Measurements from ENCODE around the gene KPNA2.

Gene KPNA2

GRCh38 chr17:68089881-68090280 lies 54.3 kb downstream of the KPNA2 start:
- no peak overlapping the region for H3K4me3 ChIP-seq (ENCODE audit: control insufficient read depth, low read depth, low read length)
- no peak for DNase-seq (ENCODE audit: low read depth)
- TF ChIP-seq, protein P1, sequence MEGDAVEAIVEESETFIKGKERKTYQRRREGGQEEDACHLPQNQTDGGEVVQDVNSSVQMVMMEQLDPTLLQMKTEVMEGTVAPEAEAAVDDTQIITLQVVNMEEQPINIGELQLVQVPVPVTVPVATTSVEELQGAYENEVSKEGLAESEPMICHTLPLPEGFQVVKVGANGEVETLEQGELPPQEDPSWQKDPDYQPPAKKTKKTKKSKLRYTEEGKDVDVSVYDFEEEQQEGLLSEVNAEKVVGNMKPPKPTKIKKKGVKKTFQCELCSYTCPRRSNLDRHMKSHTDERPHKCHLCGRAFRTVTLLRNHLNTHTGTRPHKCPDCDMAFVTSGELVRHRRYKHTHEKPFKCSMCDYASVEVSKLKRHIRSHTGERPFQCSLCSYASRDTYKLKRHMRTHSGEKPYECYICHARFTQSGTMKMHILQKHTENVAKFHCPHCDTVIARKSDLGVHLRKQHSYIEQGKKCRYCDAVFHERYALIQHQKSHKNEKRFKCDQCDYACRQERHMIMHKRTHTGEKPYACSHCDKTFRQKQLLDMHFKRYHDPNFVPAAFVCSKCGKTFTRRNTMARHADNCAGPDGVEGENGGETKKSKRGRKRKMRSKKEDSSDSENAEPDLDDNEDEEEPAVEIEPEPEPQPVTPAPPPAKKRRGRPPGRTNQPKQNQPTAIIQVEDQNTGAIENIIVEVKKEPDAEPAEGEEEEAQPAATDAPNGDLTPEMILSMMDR (IDR thresholded peaks at IDR 0.05; ENCODE audit: control insufficient read depth, insufficient read depth, low read depth, low read length, missing control alignments): no peak

DNA sequence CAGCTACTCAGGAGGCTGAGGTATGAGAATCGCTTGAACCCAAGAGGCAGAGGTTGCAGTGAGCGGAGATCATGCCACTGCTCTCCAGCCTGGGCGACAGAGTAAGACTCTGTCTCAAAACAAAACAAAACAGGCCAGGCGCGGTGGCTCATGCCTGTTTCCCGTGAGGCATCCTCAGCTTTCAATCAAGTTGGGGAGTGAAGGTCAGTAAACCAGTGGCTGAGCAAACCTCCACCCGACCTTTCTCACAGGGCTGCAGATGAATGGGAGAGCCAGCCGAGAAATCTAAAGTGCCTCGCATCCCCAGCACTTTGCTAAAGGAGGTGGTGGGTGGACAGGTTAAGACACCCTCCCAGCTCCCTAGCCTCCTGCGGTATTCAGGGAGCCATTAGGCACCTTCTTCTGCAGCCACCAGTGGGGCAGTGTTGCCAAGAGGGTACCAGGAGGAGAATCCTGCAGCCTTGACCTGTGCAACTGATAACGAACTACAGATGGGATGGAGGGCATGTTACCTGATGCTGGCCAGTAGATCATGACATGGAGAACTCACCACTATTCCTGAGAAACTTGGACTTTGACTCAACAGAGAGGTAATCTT lies 59.0 kb downstream of the KPNA2 start:
- no peak for DNase-seq (ENCODE audit: low read depth)
- no peak overlapping the region for H3K4me3 ChIP-seq (ENCODE audit: control insufficient read depth, low read depth, low read length)
- TF ChIP-seq, protein P1 (IDR thresholded peaks at IDR 0.05; ENCODE audit: control insufficient read depth, insufficient read depth, low read depth, low read length, missing control alignments): no peak

DNA sequence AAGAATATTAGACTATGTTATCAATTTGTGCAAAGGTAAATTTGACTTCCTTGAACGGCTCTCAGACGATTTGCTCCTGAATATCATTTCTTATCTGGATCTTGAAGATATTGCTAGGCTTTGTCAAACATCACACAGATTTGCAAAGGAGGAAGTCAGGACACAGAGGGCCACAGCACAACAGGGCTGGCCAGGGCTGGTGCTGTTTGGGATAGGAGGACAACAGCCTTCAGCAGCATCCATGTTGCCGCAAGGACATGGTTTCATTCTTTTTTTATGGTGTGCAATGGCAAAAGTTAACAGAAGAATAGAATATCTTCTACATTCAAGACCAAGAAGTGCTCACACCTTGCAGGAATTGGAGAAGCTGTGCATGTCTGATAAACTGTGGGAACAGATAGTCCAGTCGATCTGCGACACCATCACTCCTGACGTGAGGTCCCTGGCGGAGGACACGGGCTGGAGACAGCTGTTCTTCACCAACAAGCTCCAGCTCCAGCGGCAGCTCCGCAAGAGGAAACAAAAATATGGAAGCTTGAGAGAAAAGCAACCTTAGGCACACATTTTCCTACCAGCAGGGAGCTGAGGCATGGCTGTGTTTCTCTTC lies 59.8 kb downstream of the KPNA2 start:
- no peak overlapping the region for H3K4me3 ChIP-seq (ENCODE audit: control insufficient read depth, low read depth, low read length)
- TF ChIP-seq, protein P1 (IDR thresholded peaks at IDR 0.05; ENCODE audit: control insufficient read depth, insufficient read depth, low read depth, low read length, missing control alignments): no peak
- DNase-seq (ENCODE audit: low read depth): no peak

DNA sequence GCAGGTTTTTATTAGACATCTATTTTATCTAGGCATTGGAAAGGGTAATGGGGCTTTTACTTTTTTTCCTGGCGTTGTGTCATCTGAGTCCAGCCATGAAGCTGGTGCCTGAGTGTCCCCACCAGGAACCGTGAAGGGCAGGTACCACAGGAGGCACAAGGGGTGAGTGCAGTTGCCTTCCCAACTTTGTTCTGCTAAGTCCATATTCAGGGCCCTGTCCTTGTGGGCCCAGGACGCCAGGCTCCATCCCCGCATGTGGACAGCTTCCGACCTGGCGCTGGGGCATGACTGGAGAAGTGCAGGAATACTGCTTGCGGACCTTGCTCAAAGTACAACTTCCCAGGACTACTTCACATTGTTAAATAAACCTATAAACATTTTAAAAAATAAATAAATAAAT lies 60.6 kb downstream of the KPNA2 start:
- DNase-seq (ENCODE audit: low read depth): no peak
- TF ChIP-seq, protein P1 (IDR thresholded peaks at IDR 0.05; ENCODE audit: control insufficient read depth, insufficient read depth, low read depth, low read length, missing control alignments): no peak
- no peak overlapping the region for H3K4me3 ChIP-seq (ENCODE audit: control insufficient read depth, low read depth, low read length)
